GM12872 (cell line): ENCODE measurements around the gene GPR137B.

Source experiments
- TF ChIP-seq, protein P1 (sequence below): IDR thresholded peaks from 3 replicates; pipeline ENCODE4 v1.5.1; 2011; ENCODE audit warnings: low read depth, mild to moderate bottlenecking, low read length, moderate library complexity; ENCODE audit not compliant: insufficient read depth

Gene GPR137B

GRCh38 chr1:236122176-236122575 lies 20.2 kb upstream of the GPR137B start:
- TF ChIP-seq, protein P1, sequence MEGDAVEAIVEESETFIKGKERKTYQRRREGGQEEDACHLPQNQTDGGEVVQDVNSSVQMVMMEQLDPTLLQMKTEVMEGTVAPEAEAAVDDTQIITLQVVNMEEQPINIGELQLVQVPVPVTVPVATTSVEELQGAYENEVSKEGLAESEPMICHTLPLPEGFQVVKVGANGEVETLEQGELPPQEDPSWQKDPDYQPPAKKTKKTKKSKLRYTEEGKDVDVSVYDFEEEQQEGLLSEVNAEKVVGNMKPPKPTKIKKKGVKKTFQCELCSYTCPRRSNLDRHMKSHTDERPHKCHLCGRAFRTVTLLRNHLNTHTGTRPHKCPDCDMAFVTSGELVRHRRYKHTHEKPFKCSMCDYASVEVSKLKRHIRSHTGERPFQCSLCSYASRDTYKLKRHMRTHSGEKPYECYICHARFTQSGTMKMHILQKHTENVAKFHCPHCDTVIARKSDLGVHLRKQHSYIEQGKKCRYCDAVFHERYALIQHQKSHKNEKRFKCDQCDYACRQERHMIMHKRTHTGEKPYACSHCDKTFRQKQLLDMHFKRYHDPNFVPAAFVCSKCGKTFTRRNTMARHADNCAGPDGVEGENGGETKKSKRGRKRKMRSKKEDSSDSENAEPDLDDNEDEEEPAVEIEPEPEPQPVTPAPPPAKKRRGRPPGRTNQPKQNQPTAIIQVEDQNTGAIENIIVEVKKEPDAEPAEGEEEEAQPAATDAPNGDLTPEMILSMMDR, result no peak

GRCh38 chr1:236123563-236123962 lies 18.8 kb upstream of the GPR137B start:
- TF ChIP-seq, protein P1, result no peak

DNA sequence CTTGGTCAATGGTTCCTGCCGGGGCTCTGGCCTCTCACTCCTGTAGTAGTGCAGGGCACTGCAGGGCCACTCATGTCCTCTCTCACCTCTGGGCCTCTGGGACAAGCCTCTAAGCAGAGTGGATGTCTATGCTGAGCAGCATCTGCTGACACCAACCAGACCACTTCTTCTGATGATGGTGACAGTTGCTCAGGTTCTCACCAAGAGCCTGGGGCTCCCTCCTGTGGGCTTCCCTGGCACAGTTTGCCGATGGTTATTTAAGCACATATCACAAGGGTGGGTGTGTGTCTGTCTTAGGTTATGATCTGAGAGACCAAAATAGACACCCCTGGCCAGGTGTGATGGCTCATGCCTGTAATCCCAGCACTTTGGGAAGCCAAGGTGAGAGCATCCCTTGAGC lies 17.4 kb upstream of the GPR137B start:
- TF ChIP-seq, protein P1, result peak; percentile 37; the same call in 1 of the 3 replicates

DNA sequence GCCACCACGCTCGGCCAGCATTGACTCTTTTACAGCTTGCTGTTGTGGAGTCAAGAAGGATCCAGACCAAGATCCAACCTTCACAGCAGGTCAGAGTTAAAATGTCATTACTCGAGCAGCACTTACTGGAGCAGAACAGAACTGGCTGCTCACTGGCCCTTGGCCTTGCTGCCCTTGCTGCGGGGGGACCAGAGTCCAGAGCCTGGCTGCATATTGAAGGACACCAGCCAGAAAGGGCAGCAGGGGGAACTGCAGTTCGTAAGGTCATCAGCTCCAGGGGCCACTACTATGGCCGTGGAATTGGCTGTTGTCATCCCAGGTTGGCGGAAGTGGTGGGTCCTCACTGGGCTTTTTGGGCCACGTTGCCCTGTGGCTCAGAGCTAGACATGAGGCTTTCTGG lies 15.3 kb upstream of the GPR137B start:
- TF ChIP-seq, protein P1, result no peak

DNA sequence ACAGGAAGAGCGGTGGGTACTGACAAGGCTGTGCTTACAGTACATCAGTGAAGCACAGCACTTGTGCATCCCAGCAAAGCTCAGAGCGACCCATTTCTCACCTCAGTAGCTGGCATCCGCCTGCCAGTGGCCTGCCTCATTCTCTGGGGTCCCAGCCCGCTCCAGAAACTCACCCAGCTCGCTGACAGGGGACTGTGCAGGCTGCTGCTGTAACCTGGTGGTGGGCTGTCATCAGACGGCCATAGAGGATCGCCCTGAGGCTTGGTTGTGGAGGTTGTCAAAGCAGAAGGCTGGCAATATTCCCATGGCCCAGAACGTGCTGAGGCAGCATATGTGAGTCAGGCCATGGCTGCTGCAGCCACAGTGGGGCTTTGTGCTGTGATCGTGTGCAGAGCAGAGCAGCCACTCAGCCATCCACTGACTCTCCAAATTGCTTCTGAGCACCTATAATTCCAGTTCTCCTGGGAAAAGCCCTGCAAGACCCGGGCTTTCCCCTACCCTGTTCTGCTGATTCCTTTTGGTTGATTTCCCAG lies 13.6 kb upstream of the GPR137B start:
- TF ChIP-seq, protein P1, result no peak

GRCh38 chr1:236129306-236129705 lies 13.0 kb upstream of the GPR137B start:
- TF ChIP-seq, protein P1, result no peak

DNA sequence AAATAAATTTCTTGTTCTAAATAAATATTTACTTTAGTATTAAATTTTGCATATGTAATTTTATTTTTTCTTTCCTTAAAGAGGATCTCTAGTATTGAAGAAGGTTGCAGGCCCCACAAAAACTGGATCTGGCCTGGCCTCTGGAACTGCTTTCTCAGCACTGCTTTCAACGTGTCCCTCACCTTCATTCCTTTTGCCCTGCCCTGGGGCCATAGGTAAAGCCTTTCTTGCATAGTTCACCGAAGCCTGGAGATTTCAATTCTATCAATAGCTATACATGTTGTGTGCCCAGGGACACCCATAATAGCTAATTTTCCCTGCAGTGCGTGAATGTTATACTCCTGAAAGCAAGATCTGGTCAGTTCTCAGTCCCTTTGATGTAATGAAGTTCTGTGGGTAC lies 12.0 kb upstream of the GPR137B start:
- TF ChIP-seq, protein P1, result no peak
